ENCODE data around the gene DGCR2.
"Not testable (repeated sequence)": the region's sequence is repeated elsewhere in the genome, so short reads cannot be mapped to it uniquely, and the experiment has no call there.

DGCR2 gene

DNA sequence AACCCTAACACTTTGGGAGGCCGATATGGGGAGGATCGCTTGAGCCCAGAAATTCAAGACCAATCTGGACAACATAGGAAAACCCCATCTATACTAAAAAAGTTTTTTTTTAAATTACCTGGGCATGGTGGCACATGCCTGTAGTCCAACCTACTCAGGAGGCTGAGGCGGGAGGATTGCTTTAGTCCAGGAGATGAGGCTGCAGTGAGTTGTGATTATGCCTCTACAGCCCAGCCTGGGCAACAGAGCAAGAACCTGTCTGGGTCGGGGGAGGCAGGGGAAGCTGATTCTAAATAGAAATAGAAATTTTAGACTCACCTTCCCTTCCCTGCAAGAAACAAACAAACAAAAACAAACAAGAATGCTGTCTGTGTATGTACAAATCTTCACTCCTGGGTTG, 133.3 kb downstream of the DGCR2 start:
- no peak for DNase-seq (ENCODE audit: low read depth in 2 of 2, low spot score in 1 of 2)

DNA sequence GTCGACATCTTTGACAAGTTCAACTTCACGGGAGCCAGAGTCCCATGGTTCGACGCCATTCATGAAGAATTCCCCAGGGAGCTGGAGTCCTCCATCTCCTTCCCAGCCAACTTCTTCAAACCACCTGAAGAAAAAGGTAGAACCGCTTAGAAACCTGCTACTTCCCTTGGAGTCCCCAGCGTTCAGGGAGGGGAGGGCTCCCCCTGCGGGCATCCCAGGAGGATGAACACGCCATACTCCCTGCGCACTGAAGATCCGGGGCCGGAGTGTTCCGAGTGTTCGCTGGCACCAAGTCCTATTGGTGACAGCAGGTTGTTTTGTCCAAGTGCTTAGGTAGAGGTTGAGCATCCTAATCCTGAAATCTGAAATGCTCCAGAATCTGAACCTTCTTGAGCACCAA, 134.4 kb downstream of the DGCR2 start:
- no peak for DNase-seq (ENCODE audit: low read depth in 2 of 2, low spot score in 1 of 2)

DNA sequence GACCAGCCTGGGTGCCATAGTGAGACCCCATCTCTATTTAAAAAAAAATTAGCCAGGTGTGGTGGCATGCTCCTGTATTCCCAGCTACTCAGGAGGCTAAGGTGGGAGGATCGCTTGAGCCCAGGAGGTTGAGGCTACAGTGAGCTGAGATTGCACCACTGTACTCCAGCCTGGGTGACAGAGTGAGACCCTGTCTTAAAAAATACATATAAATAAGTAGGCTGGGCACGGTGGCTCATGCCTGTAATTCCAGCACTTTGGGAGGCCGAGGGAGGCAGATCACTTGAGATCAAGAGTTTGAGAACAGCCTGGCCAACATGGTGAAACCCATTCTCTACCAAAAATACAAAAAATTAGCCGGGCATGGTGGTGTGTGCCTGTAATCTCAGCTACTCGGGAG, 135.1 kb downstream of the DGCR2 start:
- DNase-seq (ENCODE audit: low read depth in 2 of 2, low spot score in 1 of 2), result not testable (repeated sequence)

All from stimulated activated CD8-positive, alpha-beta memory T cell treated with anti-CD3 and anti-CD28 coated beads, Interleukin-4, amount 100 ng/mL, for 1 hour (primary cell).